Upper lobe of right lung (tissue), 1 donor: ENCODE measurements around the gene C1QA. TPM values are rescaled to one million over a fixed set of nuclear protein-coding genes. Genes with fewer than 3 reads are reported as not detected.

Experiments used
- ATAC-seq: fragments of 200-7000 bp; cut with Tn5 transposase; one replicate; pipeline ENCODE4 v1.9.1; 2020; ENCODE audit warnings: mild to moderate bottlenecking, moderate library complexity
- DNase-seq: peaks from one replicate; pipeline ENCODE4 v3.0.0-alpha.2; 2020
- H3K27ac ChIP-seq: fragments of 200-600 bp; one replicate; pipeline ENCODE4 v1.8.0; 2022
- H3K27me3 ChIP-seq: fragments of 200-600 bp; one replicate; pipeline ENCODE4 v1.8.0; 2022; ENCODE audit warnings: mild to moderate bottlenecking
- H3K36me3 ChIP-seq: fragments of 200-600 bp; one replicate; pipeline ENCODE4 v1.8.0; 2022
- H3K4me1 ChIP-seq: fragments of 200-600 bp; one replicate; pipeline ENCODE4 v1.8.0; 2022
- H3K4me3 ChIP-seq: fragments of 200-600 bp; one replicate; pipeline ENCODE4 v1.8.0; 2022; ENCODE audit warnings: mild to moderate bottlenecking
- H3K9me3 ChIP-seq: fragments of 200-600 bp; one replicate; pipeline ENCODE4 v1.8.0; 2022
- CTCF ChIP-seq: fragments of 200-600 bp; IDR thresholded peaks from one replicate; pipeline ENCODE4 v1.8.0; 2022; ENCODE audit warnings: antibody characterized with exemption
- intact Hi-C: fragments of 100-400 bp; cut with DNase I; formaldehyde crosslinking; loops from one replicate; pipeline ENCODE4 v1.11.0; 2022
- total RNA-seq: library from RNA; stranded (reverse); fragmentation: NEBNext Ultra II Directional; extraction: Animal tissue kit (Norgen Biotek cat#: 25700); gene quantifications from one replicate; pipeline ENCODE4 v1.2.1, GENCODE V29; 2021
- donor health status: DM: no; HTN: yes; CAD: no; lungs with severe emphysema.

C1QA gene
- total RNA-seq, 1 donor from 2014 or later, result 521 TPM

GRCh38 chr1:22635436-22635835 is 992 bp upstream of the C1QA start:
- no peak for ATAC-seq
- H3K36me3 ChIP-seq, result no peaks in the 10 kb centered on the region
- no peak overlapping the region for H3K27ac ChIP-seq
- DNase-seq, result no peak
- no peaks in the 10 kb centered on the region for H3K9me3 ChIP-seq
- no peak overlapping the region for H3K4me3 ChIP-seq
- peaks cover 5% of the 10 kb centered on the region for H3K27me3 ChIP-seq
- no peak for TF ChIP-seq CTCF
- intact Hi-C loops, result no loop called here
- H3K4me1 ChIP-seq, result no peaks in the 10 kb centered on the region

DNA sequence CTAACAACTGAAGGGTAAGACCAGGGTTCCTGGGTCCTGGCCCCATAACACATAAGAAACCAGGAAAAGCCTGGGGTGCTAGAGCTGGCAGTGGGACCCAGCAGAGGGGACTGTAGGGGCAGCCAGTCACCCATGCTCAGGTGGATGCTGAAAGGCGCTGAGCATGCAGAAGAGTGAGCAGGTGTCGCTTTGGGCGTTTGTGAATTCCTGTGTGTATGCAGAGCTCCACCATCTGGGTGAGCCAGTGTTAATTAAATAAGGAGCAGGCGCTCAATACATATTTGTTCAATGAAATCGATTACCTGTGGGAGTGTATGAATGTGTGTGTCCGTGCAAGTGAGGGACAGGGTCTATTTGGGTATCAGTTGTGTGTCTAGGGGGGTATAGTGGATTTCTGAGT is 499 bp downstream of the C1QA start:
- Histone ChIP-seq H3K27me3 (peaks cover 5% of the 10 kb centered on the region), H3K9me3 (no peaks in the 10 kb centered on the region), H3K4me1 (peaks cover 4% of the 10 kb centered on the region), H3K4me3 (peak overlapping the region; percentile 41), H3K27ac (peak overlapping the region; percentile 47), H3K36me3 (no peaks in the 10 kb centered on the region)
- ATAC-seq, result no peak
- no peak for DNase-seq
- no peak for TF ChIP-seq CTCF
- intact Hi-C loops, result no loop called here

DNA sequence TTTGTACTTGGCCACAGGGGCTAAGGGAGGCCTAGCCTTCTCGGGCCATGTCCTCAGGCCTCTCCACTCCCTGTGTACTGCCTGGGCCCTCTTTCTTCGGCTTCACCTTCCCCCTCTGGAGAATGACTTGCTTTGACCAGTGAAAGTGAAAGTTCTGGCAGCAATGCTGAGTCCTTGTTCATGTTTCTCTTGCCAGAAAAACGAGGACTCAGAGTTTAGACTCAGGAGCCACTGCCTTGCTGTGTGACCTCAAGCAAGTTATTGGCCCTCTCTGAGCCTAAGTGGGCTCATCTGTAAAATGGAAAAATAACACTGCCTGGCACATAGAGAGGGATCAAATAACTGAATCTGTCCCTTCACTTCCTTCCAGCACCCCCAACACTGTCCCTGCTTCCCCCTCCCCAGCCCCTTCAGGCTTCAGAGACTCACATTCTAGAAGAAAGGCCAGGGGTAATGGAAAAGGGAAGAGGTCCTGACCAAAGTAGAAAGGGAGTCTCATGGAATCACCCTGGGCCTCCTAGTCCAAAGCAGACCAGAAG is 1.5 kb downstream of the C1QA start:
- TF ChIP-seq CTCF, result no peak
- peaks cover 4% of the 10 kb centered on the region for H3K4me1 ChIP-seq
- ATAC-seq (no peak), DNase-seq (no peak)
- no peak overlapping the region for H3K27ac ChIP-seq
- H3K27me3 ChIP-seq, result peaks cover 14% of the 10 kb centered on the region
- intact Hi-C loops, result no loop called here
- H3K4me3 ChIP-seq, result peak overlapping the region; percentile 41
- H3K9me3 ChIP-seq, result no peaks in the 10 kb centered on the region
- no peaks in the 10 kb centered on the region for H3K36me3 ChIP-seq

- no peak for ATAC-seq
- intact Hi-C loops, result no loop called here
- Histone ChIP-seq H3K4me3 (peak overlapping the region; percentile 41), H3K9me3 (no peaks in the 10 kb centered on the region), H3K27me3 (peaks cover 9% of the 10 kb centered on the region), H3K4me1 (peaks cover 4% of the 10 kb centered on the region), H3K27ac (no peak overlapping the region), H3K36me3 (no peaks in the 10 kb centered on the region)
- no peak for TF ChIP-seq CTCF
- DNase-seq, result peak; percentile 57
Measured at GRCh38 chr1:22638476-22639234, 2.2 kb downstream of the C1QA start.

GRCh38 chr1:22639286-22639685 is 2.9 kb downstream of the C1QA start:
- peak; percentile 55 for DNase-seq
- H3K27ac ChIP-seq, result no peak overlapping the region
- no peak for TF ChIP-seq CTCF
- ATAC-seq, result no peak
- peaks cover 4% of the 10 kb centered on the region for H3K4me1 ChIP-seq
- no peaks in the 10 kb centered on the region for H3K36me3 ChIP-seq
- peak overlapping the region; percentile 41 for H3K4me3 ChIP-seq
- peaks cover 9% of the 10 kb centered on the region for H3K27me3 ChIP-seq
- H3K9me3 ChIP-seq, result no peaks in the 10 kb centered on the region
- intact Hi-C loops, result no loop called here
